ENCODE measurements around the gene SUPT6H.

SUPT6H gene

DNA sequence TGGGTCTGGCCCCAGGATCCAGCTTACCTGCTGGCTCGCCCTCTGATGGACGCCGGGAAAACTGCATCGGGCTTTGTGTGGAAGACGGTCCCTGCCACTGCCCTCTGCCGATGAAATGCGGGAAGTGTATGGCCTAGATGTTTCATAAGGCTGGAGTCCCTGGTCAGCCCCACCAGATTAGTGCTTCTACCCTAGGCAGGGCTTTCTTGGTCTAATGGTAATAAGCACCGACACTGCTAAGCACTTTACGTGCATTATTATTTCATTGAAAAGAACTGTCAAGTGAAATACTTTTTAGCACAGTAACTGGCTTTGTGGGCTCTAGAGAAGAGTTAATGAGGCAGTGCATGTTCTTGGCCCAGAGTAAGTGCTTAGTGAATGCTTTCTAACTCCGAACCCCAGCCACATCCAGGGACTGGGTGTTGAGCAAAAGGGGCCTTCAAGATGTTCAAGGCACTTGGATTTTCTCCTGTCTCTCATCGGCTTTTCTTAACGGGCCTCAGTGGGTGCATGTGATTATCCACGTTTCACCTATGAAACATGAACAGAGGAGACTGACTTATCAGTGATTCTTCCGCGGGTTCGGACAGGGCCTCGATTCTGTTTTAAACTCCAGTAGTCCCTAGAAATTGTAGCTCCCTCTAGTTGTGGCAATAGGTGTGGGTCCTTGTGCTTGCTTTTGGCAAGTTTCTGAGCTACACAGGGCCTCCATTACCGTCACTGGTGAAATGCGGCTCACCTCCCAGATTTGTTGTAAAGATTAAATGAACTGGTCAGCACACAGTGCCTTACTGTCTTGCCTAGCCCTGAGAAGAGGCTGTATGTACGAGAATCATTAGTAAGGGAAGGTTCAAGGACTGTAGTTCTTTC is 88.4 kb downstream of the SUPT6H start:
- DNase-seq (ENCODE audit: low read depth) = peak; percentile 84

DNA sequence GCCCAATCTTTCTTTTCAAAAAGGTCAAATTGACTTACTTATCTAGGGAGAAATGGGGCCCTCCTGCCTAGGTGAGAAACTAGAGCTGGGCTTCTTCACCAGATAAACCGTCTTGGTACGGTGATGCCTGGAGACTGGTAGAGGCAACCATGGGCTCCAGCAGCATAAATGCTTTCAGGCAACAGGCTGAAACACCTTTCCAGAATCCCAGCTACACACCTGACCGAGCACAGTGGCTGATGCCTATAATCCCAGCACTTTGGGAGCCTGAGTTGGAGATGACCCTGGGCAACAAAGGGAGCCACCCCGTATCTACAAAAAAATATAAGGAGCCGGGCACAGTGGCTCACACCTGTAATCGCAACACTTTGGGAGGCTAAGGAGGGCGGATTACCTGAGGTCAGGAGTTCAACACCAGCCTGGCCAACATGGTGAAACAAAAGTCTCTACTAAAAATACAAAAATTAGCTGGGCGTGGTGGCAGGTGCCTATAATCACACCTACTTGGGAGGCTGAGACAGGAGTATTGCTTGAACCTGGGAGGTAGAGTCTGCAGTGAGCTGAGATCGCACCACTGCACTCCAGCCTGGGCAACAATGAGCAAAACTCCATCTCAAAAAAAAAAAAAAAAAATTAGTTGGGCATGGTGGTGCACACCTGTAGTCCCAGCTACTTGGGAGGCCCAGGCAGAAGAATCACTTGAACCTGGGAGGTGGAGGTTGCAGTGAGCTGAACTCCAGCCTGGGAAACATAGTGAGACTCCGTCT is 89.8 kb downstream of the SUPT6H start:
- no peak for DNase-seq (ENCODE audit: low read depth)
